IMR-90 (cell line): ENCODE results near the gene MAML3.

Experiments
- BHLHE40 ChIP-seq: fragments of 150-350 bp; IDR thresholded peaks from 2 replicates; pipeline ENCODE4 v1.6.1; 2016; ENCODE audit warnings: mild to moderate bottlenecking, low read depth, low read length
- CEBPB ChIP-seq: IDR thresholded peaks from 2 replicates; pipeline ENCODE4 v1.6.1; 2012; ENCODE audit warnings: low read depth, low read length, improper control_type of control experiment
- CHD1 ChIP-seq: IDR thresholded peaks from 2 replicates; pipeline ENCODE4 v1.6.1; 2012; ENCODE audit warnings: low read depth, low read length, improper control_type of control experiment
- ELK1 ChIP-seq: fragments of 150-350 bp; IDR thresholded peaks from 2 replicates; pipeline ENCODE4 v1.6.1; 2016; ENCODE audit warnings: low read depth, mild to moderate bottlenecking, low read length, moderate library complexity, borderline replicate concordance
- FOS ChIP-seq: fragments of 150-350 bp; IDR thresholded peaks from 2 replicates; pipeline ENCODE4 v1.6.1; 2016; ENCODE audit warnings: low read depth, low read length
- MAZ ChIP-seq: IDR thresholded peaks from 2 replicates; pipeline ENCODE4 v1.6.1; 2012; ENCODE audit warnings: low read depth, mild to moderate bottlenecking, low read length, improper control_type of control experiment, moderate library complexity, borderline replicate concordance
- MXI1 ChIP-seq: IDR thresholded peaks from 2 replicates; pipeline ENCODE4 v1.6.1; 2012; ENCODE audit warnings: low read depth, mild to moderate bottlenecking, low read length, moderate library complexity, borderline replicate concordance
- POLR2A ChIP-seq: IDR thresholded peaks from 2 replicates; pipeline ENCODE4 v1.6.1; 2012; ENCODE audit warnings: mild to moderate bottlenecking, low read depth, low read length
- RAD21 ChIP-seq: IDR thresholded peaks from 2 replicates; pipeline ENCODE4 v1.6.1; 2012; ENCODE audit warnings: low read length, improper control_type of control experiment
- RCOR1 ChIP-seq: IDR thresholded peaks from 2 replicates; pipeline ENCODE4 v1.6.1; 2012; ENCODE audit warnings: mild to moderate bottlenecking, low read length, improper control_type of control experiment; ENCODE audit not compliant: insufficient replicate concordance
- SMC3 ChIP-seq: fragments of 150-350 bp; IDR thresholded peaks from 2 replicates; pipeline ENCODE4 v1.6.1; 2016; ENCODE audit warnings: low read depth, mild to moderate bottlenecking, antibody characterized with exemption, low read length, moderate library complexity
- TF ChIP-seq, protein P1 (sequence below): conservative IDR thresholded peaks from 2 replicates; pipeline ENCODE4 v1.5.1; 2012; ENCODE audit warnings: mild to moderate bottlenecking, low read depth, low read length, improper control_type of control experiment
- TF ChIP-seq, protein P2 (sequence below): fragments of 150-350 bp; IDR thresholded peaks from 2 replicates; pipeline ENCODE4 v1.6.1; 2017; ENCODE audit warnings: mild to moderate bottlenecking, antibody characterized with exemption, low read length, low read depth

- TF ChIP-seq RCOR1 (no peak), CHD1 (no peak), POLR2A (no peak), RAD21 (no peak), CEBPB (no peak), SMC3 (no peak), FOS (no peak), MXI1 (no peak), BHLHE40 (no peak), ELK1 (no peak), MAZ (no peak)
- TF ChIP-seq, protein P1, sequence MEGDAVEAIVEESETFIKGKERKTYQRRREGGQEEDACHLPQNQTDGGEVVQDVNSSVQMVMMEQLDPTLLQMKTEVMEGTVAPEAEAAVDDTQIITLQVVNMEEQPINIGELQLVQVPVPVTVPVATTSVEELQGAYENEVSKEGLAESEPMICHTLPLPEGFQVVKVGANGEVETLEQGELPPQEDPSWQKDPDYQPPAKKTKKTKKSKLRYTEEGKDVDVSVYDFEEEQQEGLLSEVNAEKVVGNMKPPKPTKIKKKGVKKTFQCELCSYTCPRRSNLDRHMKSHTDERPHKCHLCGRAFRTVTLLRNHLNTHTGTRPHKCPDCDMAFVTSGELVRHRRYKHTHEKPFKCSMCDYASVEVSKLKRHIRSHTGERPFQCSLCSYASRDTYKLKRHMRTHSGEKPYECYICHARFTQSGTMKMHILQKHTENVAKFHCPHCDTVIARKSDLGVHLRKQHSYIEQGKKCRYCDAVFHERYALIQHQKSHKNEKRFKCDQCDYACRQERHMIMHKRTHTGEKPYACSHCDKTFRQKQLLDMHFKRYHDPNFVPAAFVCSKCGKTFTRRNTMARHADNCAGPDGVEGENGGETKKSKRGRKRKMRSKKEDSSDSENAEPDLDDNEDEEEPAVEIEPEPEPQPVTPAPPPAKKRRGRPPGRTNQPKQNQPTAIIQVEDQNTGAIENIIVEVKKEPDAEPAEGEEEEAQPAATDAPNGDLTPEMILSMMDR: no peak
- TF ChIP-seq, protein P2, sequence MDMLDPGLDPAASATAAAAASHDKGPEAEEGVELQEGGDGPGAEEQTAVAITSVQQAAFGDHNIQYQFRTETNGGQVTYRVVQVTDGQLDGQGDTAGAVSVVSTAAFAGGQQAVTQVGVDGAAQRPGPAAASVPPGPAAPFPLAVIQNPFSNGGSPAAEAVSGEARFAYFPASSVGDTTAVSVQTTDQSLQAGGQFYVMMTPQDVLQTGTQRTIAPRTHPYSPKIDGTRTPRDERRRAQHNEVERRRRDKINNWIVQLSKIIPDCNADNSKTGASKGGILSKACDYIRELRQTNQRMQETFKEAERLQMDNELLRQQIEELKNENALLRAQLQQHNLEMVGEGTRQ: no peak
These were observed 284.2 kb downstream of the MAML3 start for GRCh38 chr4:139869810-139870209.
